Hematopoietic multipotent progenitor cell treated with erythropoietin and hydrocortisone succinate and interleukin-3 and kit ligand, for 8 days (in vitro differentiated cells): ENCODE results near the gene TCTN3.

ENCODE experiments used
- DNase-seq: peaks from one replicate; pipeline ENCODE4 v3.0.0-alpha.2; 2015

TCTN3 gene

GRCh38 chr10:95618101-95618500 lies 75.6 kb downstream of the TCTN3 start:
- DNase-seq, result no peak

- no peak for DNase-seq
Measured at GRCh38 chr10:95616446-95616845, 77.3 kb downstream of the TCTN3 start.
